ENCODE data around the gene ZFPL1.

ZFPL1 gene

GRCh38 chr11:65124480-65125196, 40.6 kb downstream of the ZFPL1 start:
- no peak for ATAC-seq
- no peak for TF ChIP-seq ZFP30 (CRISPR knock-in tag; IDR thresholded peaks at IDR 0.05)
- TF ChIP-seq ZNF565 (CRISPR knock-in tag; conservative IDR thresholded peaks at IDR 0.05; ENCODE audit: low read depth) = no peak
- no peak for TF ChIP-seq OSR1 (CRISPR knock-in tag; IDR thresholded peaks at IDR 0.05)
- TF ChIP-seq TCF4 (CRISPR knock-in tag; IDR thresholded peaks at IDR 0.05; ENCODE audit: borderline replicate concordance) = no peak
- TF ChIP-seq PATZ1 (CRISPR knock-in tag; IDR thresholded peaks at IDR 0.05; ENCODE audit: borderline replicate concordance) = no peak
- no peak for TF ChIP-seq ISL1 (CRISPR knock-in tag; IDR thresholded peaks at IDR 0.05)
- TF ChIP-seq ZNF8 (CRISPR knock-in tag; IDR thresholded peaks at IDR 0.05) = no peak
- no peak for TF ChIP-seq GLIS3 (CRISPR knock-in tag; IDR thresholded peaks at IDR 0.05)
- TF ChIP-seq PPARA (CRISPR knock-in tag; IDR thresholded peaks at IDR 0.05; ENCODE audit: borderline replicate concordance) = no peak
- TF ChIP-seq ARNTL (CRISPR knock-in tag; IDR thresholded peaks at IDR 0.05; ENCODE audit: borderline replicate concordance, low read depth) = no peak
- no peak for TF ChIP-seq ZFP3 (CRISPR knock-in tag; IDR thresholded peaks at IDR 0.05)

GRCh38 chr11:65125197-65126056, 41.4 kb downstream of the ZFPL1 start:
- ATAC-seq = no peak
- TF ChIP-seq PATZ1 (CRISPR knock-in tag; IDR thresholded peaks at IDR 0.05; ENCODE audit: borderline replicate concordance) (no peak), POU6F1 (CRISPR knock-in tag; IDR thresholded peaks at IDR 0.05; ENCODE audit: borderline replicate concordance, low read depth) (no peak), ZNF70 (CRISPR knock-in tag; IDR thresholded peaks at IDR 0.05) (no peak), OSR1 (CRISPR knock-in tag; IDR thresholded peaks at IDR 0.05) (no peak), PPARA (CRISPR knock-in tag; IDR thresholded peaks at IDR 0.05; ENCODE audit: borderline replicate concordance) (no peak), CREB5 (CRISPR knock-in tag; IDR thresholded peaks at IDR 0.05; ENCODE audit: low read depth) (no peak), BACH2 (CRISPR knock-in tag; IDR thresholded peaks at IDR 0.05; ENCODE audit: borderline replicate concordance) (no peak), ZFP3 (CRISPR knock-in tag; IDR thresholded peaks at IDR 0.05) (no peak), ZFP30 (CRISPR knock-in tag; IDR thresholded peaks at IDR 0.05) (no peak), ZC3H10 (CRISPR knock-in tag; IDR thresholded peaks at IDR 0.05) (no peak), CSDC2 (CRISPR knock-in tag; IDR thresholded peaks at IDR 0.05) (no peak), ESRRG (CRISPR knock-in tag; IDR thresholded peaks at IDR 0.05) (no peak), CSRNP3 (CRISPR knock-in tag; IDR thresholded peaks at IDR 0.05) (no peak), TSHZ2 (CRISPR knock-in tag; IDR thresholded peaks at IDR 0.05) (no peak), GLIS3 (CRISPR knock-in tag; IDR thresholded peaks at IDR 0.05) (no peak)
